Limb (tissue), 2 donors: ENCODE measurements around the gene EFCAB5.
"Not testable (repeated sequence)": the region's sequence is repeated elsewhere in the genome, so short reads cannot be mapped to it uniquely, and the experiment has no call there.

ENCODE experiments used
- DNase-seq, 2 donors: peaks; one replicate each; pipeline ENCODE4 v3.0.0-alpha.2; 2016; ENCODE audit errors: extremely low spot score in 2 of 2

EFCAB5 gene

GRCh38 chr17:29935909-29936308, 5.5 kb upstream of the EFCAB5 start:
- DNase-seq = not testable (repeated sequence)

- DNase-seq = no peak
Measured at GRCh38 chr17:29936724-29937123, 4.7 kb upstream of the EFCAB5 start.

- DNase-seq = no peak
Measured at GRCh38 chr17:29945281-29945680, 3.8 kb downstream of the EFCAB5 start.

- no peak for DNase-seq
Measured at GRCh38 chr17:29948448-29949215, 7.2 kb downstream of the EFCAB5 start.

GRCh38 chr17:29949696-29950095, 8.3 kb downstream of the EFCAB5 start:
- no peak for DNase-seq

GRCh38 chr17:29954405-29954804, 13.0 kb downstream of the EFCAB5 start:
- DNase-seq = no peak

- no peak for DNase-seq
Measured at GRCh38 chr17:29956225-29956624, 14.8 kb downstream of the EFCAB5 start.

GRCh38 chr17:29957488-29957887, 16.1 kb downstream of the EFCAB5 start:
- DNase-seq = not testable (repeated sequence)

- no peak for DNase-seq
Measured at GRCh38 chr17:29958947-29959657, 17.7 kb downstream of the EFCAB5 start.

GRCh38 chr17:29959658-29960337, 18.4 kb downstream of the EFCAB5 start:
- no peak for DNase-seq

- no peak for DNase-seq
Measured at GRCh38 chr17:29962656-29963055, 21.2 kb downstream of the EFCAB5 start.

- DNase-seq = no peak
Measured at GRCh38 chr17:29968271-29968670, 26.8 kb downstream of the EFCAB5 start.

GRCh38 chr17:29972277-29972676, 30.8 kb downstream of the EFCAB5 start:
- DNase-seq = no peak

GRCh38 chr17:29973005-29973404, 31.6 kb downstream of the EFCAB5 start:
- DNase-seq = no peak

- peak in 1 of 2 donors; percentile 14 for DNase-seq
Measured at GRCh38 chr17:29977836-29978235, 36.4 kb downstream of the EFCAB5 start.

- peak in 1 of 2 donors; percentile 15 for DNase-seq
Measured at GRCh38 chr17:29980261-29980660, 38.8 kb downstream of the EFCAB5 start.

GRCh38 chr17:29982991-29983653, 41.7 kb downstream of the EFCAB5 start:
- DNase-seq = no peak

GRCh38 chr17:29996458-29996857, 55.0 kb downstream of the EFCAB5 start:
- DNase-seq = no peak

- no peak for DNase-seq
Measured at GRCh38 chr17:30000001-30000754, 58.7 kb downstream of the EFCAB5 start.

- DNase-seq = no peak
Measured at GRCh38 chr17:30000755-30001257, 59.4 kb downstream of the EFCAB5 start.

GRCh38 chr17:30002088-30002487, 60.7 kb downstream of the EFCAB5 start:
- DNase-seq = no peak
